HG02610 (cell line): Measurements from ENCODE around the gene UBE2L3.
"Not testable (repeated sequence)": the region's sequence is repeated elsewhere in the genome, so short reads cannot be mapped to it uniquely, and the experiment has no call there.

Experiments
- ATAC-seq: cut with Tn5 transposase; IDR thresholded peaks from one replicate; pipeline ENCODE4 v1.9.1; 2021; ENCODE audit warnings: mild to moderate bottlenecking, moderate library complexity; ENCODE audit not compliant: unreplicated experiment

UBE2L3 gene

DNA sequence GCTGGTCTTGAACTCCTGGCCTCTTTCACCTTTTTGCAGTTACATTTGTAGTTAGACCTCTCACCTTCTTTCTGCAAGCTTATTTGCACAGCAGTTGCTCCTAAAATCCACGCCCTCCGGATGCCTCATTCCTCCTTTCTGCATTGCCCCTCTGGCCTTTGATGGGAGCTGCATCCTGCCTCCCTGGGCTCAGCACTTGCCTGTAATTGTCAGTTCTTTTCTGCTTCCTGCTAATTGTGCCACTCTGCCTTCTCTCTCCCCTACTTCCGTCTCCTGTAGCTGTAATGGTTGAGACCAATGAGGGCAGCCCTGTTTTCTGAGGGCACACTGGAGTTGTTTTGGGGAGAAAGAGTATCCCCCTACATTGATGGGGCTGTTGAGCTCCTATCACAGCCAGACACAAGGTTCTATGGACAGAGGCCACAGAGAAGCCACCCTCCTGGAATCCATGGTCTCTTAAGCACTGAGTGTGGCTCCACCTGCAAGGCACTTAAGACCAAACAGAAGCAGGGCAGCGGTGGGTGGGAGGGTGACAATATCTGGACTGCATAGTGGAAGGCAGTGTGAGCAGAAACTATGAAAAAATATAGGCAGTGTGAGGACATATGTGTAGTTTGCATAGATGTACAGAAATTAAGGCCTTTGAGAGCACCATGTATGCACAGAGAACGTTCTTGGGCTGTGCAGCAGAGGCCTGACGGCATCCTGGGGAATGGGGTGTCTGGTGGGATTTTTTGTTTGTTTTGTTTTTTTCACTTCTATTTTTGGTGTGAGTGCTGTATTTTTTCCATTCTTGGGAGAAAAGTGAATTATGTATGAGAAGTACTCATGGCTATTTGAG, 31.8 kb downstream of the UBE2L3 start:
- no peak for ATAC-seq

DNA sequence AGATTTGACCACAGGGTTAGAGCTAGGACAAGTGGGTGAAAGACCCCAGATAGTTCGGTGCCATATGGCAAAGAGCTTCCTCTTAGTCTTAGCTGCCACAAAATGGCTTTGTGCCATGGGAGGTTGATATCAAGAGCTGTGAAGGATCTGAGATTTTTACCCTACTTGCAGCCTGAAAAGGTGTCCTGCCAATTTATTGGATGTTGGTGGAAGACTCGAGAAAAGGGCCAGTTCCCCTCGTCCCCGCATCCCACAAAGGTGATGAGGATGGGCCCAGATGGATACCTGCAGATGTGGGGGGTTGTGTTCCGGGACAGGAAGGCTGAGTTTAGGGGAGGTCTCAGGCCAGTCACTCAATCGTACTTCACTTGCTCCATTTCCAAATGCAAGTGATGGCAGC, 35.1 kb downstream of the UBE2L3 start:
- ATAC-seq, result no peak

DNA sequence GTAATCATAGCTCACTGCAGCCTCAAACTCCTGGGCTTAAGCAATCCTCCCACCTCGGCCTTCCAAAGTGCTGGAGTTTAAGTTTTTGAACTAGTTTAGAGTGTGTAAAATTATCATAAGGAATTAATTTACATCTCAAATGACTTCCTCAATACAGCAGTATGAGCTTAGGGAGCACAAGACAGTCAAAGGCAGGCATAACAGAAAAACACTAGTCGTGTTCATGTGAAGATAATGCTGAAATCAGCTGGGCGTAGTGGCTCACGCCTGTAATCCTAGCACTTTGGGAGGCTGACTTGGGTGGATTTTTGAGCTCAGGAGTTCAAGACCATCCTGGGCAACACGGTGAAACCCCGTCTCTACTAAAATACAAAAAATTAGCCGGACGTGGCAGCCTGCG, 36.5 kb downstream of the UBE2L3 start:
- no peak for ATAC-seq

DNA sequence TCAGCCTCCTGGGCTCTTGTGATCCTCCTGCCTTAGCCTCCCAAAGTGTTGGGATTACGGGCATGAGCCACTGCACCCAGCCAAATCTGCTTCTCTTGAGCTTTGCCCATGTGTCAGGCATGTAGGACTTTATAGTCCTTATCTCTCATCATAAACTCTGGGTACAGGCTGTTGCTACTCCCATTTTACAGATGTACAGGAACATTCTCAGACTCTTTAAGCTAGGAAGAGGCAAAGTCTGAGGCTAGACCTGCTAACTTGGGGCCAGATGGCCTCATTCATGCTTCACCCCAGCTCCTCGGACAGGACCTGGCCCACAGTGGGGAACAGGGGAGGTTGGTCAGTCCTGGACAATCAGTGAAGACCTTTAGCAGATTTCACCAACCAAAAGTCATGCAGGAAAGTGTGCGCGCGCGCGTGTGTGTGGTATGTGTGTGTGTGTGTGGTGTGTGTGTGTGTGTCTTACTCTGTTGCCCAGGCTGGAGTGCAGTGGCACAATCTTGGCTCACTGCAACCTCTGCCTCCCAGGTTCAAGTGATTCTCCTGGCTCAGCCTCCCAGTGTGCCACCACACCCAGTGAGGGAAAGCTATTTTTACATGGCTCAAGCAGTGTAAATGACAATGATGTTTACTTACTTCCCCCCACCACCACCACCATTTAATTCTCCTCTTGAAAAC, 38.5 kb downstream of the UBE2L3 start:
- ATAC-seq, result no peak

DNA sequence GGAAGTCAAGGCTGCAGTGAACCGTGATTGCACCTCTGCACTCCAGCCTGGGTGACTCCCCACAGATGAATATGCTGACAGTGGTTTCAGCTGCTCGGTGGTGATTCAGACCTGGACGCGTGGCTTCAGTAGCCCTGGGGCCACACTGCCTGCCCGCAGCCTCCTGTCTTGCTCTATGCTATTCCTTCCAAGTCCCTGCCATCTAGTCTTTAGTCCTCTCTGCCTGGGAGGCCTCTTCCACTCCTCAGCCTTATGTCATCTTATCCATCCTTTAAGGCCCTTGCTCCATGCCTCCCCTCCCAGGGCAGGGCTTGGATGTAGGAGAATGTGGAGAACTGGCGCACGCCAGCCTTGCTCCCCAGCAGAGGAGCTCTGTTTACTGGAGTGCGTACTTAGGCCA, 39.3 kb downstream of the UBE2L3 start:
- ATAC-seq, result no peak

DNA sequence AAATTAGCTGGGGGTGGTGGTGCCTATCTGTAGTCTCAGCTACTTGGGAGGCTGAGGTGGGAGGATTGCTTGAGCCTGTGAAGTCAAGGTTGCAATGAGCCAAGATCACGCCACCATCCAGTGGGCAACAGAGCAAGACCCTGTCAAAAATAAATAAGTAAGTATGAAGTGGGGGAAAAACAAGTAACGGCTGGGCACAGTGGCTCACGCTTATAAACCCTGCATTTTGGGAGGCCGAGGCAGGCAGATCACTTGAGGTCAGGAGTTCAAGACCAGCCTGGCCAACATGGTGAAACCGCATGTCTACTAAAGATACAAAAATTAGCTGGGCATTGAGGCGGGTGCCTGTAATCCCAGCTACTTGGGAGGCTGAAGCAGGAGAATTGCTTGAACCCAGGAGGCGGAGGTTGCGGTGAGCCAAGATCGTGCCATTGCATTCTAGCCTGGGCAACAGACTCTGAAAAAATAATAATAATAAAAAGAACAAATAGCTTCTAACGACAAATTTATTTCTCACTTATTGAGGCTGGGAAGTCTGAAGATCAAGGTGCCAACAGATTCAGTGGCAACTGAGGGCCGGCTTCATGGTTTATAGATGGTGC, 42.1 kb downstream of the UBE2L3 start:
- not testable (repeated sequence) for ATAC-seq

DNA sequence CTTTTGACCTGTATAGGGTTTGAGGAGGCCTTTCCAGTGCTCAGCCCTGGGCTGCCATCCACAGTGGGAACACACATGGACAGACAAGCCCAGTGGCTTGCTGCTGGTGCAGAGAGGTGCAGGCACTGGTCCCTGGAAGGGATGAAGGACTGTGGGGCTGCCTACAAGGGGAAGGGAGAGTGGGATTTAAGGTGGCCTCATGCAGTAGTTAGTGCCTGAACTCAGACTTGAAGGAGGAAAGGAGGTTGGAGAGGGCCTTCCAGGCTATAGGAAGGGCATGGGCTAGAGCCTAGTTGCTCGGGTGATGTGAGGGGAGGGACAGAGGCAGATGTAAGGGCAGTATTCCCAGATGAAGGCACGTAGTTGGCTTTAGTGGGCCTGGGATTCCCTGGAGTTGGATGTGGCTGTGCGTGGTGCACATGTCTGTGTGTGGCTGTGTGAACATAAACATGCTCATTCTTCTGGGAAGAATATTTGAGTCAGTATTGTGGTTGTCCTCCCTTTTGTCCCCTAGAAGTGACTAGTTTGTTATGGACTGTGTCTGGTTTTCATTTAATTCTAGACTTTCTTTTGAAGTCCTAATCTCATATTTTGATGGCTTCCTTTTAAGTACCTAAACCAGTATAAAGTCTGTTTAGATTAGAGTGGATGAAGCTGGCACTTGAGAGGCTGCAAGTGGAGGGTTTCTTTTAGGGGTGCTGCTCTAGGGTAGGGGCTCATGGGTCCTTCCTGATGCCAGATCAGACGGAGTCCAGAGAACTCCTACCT, 43.9 kb downstream of the UBE2L3 start:
- ATAC-seq, result no peak

DNA sequence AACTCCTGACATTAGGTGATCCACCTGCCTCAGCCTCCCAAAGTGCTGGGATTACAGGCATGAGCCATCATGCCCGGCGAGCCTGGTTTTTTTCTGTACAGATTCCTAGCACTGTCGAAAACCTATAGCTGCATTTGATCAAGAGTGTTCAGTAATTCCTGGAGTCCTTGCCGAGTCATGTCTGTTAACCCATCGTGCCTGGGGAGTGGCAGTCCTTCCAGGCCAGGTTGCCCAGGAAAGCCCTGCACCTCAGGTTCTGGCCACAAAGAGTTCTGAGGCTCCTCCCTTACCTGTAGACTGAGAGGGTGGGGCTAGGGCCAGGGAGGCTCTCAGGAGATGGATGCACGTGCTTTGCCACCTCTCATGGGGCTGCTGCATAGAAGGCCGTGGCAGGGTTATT, 45.3 kb downstream of the UBE2L3 start:
- no peak for ATAC-seq

DNA sequence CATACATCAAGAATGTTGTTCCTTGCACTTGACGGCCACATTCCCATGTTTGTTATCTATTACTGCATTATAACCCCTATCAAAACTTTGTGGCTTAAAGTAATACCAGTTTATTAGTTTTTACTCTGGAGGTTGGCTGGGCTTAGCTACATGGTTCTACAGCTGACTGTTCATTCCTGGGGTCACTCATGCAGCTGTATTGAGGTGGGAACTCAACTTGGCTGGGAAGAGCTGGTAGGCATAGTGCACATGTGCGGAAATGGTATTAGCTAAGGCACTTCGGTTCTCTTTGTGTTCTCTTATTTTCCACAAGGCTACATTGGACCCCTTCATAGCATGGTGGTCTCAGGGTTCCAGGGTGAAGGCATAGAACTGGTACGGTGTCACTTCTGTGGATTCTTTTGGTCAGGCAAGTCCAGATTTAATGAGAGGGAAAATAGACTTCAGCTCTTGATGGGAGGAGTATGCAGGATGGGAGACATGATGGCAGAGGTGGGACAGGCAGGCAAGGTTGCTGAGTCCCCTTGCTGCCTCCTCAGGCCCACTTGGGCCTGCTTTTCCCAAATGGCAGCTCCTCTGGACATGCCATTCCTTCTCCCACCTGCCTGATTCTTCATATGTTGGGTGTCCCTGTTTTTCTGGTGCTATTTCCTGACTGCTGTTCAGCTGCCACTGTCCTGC, 46.2 kb downstream of the UBE2L3 start:
- no peak for ATAC-seq

DNA sequence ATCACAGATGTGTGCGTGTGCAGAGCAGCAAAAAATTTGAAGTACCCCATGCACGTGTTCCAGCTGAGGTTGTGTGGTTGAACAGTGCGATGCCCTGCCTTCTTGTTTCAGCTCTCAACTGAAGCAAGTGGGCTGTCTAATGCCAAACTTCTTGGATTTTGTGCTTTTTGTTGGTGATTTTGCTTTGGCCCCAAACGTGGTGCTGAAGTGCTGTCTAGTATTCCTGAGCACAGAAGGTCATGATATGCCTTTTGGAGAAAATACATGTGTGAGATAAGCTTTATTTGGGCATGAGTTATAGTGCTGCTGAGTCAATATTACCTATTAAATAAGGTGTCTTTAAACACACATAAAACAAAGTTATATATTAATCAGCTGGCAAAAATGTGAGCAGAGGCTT, 48.2 kb downstream of the UBE2L3 start:
- ATAC-seq, result no peak

DNA sequence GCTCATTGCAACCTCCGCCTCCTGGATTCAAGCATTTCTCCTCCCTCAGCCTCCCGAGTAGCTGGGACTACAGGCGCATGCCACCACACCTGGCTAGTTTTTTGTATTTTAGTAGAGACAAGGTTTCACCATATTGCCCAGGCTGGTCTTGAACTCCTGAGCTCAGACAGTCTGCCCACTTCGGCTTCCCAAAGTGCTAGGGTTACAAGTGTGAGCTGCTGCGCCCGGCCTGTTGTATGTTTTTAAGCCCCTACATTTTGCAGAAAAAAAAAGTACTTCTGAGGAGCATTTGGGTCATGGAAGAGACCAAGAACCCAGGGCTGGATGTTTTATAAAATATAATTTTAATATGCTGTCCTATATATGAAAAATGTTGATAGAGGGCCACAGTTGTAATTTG, 49.8 kb downstream of the UBE2L3 start:
- ATAC-seq, result not testable (repeated sequence)

DNA sequence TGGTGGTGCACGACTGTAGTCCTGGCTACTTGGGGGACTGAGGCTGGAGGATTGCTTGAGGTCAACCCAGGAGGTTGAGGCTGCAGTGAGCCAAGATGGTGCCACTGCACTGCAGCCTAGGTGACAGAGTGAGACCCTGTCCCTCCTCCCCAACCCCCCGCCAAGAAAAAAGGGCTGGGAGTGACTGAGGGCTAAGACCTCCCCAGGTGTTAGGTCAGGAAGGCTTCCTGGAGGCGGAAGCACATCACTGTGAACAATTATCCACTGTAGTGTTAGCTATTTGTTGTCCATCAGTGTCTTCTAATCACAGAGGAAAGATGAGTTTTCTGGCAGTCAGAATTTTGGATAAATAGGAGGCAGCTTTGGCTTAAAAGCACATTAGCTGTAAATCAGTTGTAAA, 53.5 kb downstream of the UBE2L3 start:
- ATAC-seq, result no peak

DNA sequence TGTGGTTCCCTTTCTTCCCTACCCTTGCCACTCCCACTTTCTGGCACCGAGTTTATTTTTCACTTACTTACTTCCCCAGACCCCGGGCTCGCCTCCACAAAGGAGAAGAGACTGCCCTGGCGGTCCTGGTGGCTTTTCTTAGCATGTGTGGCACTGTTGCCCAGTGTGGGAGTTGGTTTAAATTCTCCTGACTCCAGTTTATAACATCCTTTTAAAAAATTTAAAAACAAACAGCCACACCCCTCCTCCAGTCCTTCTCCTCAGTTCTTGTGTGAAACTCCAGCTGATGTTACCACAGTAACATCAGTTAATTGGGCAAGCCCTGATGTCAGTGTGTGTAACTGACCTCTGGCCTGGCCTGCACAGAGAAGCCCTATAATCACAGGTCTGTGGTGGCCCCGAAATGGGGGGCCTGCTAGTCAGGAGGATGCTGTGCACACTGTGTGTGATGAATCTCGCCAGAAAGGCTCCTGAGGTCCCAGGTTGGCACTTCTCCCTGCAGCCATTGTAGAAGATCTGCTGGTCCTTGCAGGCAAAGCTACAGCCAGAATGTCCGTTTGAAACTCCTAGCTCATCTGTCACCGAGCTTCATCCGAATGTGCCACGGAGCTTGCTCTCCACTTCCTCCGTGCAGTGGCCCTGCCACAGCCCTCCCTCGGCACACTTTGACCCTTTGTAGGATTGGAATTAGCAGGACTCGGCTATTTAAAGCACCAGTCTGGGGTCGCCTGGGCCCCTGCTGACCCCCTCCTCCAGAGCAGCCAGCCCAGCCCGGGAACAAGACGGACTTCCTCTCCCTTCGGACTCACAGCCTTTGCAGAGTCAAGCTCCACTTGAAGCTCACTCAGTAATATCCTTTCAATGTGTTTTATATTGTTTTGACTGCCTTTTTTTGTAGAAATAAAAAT, 54.8 kb downstream of the UBE2L3 start:
- ATAC-seq, result no peak

DNA sequence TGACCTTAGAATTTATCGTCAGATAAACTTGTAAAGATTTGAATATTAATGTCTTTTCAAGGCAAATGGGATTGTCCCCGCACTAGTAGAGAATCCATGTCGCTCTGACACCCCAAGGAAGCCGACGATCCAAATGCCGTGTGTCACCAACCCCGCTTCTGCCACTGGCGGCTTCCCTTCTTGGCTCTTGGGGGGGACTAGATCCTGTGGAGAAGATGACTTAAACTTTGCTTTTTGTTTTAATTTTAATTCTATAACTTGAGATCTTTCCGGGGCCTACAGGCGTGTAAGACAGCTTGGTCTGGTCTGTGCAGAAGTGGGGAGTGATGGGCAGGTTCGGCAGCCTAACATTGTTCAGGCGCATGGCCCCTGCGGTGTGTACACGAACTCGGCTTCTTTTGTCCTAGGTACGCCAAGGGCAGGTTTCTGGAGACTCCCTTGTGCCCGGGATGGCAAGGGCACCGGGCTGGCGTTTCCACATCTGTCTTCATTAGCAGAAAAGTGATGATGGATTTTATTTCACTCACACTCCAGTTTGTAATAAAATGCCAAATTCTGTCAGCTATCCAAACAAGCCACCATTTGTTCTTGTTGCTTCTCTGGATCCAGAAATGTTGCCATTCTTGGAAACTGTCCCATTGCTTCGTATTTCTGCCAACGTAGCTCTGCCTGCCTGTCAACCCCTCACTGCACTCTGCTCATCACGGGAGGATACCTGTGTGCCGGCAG, 55.6 kb downstream of the UBE2L3 start:
- no peak for ATAC-seq

DNA sequence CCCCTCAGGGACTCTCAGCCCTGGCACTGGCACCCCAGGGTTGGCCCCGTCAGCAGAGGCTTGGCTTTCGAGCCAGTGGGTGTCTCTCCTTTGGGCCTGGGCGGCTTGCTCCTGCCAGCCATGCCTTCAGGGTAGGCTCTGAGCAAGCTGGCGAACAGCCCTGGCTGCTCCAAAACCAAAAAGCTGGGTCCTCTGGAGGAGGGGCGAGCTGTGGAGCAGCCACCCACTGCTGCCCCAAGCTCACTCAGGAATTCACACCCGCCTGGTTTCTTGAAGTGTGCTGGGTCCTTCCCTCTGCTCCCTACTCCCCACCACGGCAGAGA, 56.1 kb downstream of the UBE2L3 start:
- ATAC-seq, result no peak

DNA sequence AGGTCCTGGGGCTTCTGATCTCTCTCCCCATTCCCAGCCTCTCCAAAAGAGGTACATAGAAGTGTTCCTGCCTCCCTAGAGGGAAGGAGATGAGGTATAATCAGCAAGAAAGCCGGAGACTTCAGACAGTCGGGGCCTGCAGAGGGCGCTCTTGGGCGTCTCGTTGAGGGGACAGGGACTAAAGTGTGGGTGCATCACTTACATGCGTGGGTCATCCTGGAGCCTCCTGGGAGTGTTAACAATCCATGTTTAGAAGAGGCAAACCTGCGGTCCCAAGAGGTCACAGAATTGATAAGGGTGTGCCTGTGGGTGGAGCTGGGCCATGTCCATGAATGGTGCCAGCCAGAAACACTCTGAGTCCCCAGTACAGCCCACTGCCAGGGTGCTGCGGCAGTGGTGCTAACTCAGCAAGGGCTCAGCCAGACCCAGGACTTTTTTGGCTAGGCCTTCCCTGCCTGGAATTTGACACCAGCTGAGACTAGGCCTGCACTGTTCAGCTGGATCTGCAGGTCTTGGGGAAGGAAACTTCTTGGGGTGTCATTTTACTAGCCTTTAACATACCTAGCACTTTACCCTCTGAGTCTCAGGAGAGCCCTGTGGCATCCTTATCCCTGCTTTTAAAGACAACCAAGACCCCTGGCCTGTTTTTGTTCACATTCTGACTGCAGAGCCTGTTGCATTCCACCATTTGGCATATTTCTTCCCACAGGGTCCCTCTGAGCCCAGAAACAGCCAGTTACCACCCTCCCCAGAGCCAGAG, 56.8 kb downstream of the UBE2L3 start:
- no peak for ATAC-seq

DNA sequence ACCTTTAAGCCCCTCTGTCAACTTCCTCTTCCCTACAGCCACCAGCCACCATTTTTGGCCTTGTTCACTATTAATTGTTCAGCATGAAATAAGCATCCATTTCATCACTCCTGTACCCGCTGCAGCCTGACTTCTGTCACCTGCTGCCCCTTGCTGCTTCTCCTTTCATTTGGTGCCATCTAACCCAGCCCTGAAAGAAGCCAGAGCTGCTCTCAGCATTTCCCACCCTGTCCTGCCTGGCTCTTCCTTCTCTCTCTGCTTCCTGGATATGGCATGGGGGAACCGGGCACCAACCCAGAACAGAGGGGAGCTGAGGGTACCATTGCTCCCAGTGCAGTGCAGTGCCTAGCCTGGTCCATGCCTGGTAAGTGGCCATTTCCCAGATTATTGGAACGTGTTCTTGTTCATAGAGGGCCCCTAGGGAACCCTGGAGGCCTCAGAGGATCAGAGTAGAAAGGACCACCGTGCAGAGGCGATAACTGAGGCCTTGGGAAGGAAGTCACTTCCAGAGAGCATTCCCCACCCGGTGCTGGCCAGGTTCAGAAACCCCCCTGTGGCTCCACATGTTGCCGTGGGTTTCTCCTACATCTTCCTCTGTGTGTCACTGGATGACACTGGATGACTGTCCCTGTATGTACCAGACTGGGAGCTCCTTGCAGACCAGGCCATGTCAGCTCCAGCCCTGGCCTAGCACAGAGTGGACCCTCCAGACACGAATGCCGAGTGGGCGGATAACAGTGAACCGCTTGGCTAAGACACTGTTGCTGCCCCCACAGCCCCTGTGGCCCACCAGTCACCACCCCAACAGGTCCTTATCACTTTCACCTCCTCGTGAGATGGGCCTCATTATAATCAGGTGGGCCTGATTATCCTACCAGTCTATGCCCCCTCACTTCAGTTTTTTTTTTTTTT, 57.6 kb downstream of the UBE2L3 start:
- ATAC-seq, result no peak
